GM12878 (cell line): ENCODE results near the gene FGGY. TPM values are rescaled to one million over a fixed set of nuclear protein-coding genes. Genes with fewer than 3 reads are reported as not detected.

Experiments
- CREB1 ChIP-seq: IDR thresholded peaks from 2 replicates; pipeline ENCODE4 v1.6.1; 2012; ENCODE audit warnings: low read depth, mild to moderate bottlenecking, inconsistent platforms
- E4F1 ChIP-seq: fragments of 450-650 bp; IDR thresholded peaks from 2 replicates; pipeline ENCODE4 v1.6.1; 2018; ENCODE audit warnings: borderline replicate concordance, mild to moderate bottlenecking; ENCODE audit not compliant: partially characterized antibody
- IRF3 ChIP-seq: fragments of 450-650 bp; IDR thresholded peaks from 2 replicates; pipeline ENCODE4 v1.6.1; 2014; ENCODE audit warnings: mild to moderate bottlenecking
- IRF5 ChIP-seq: fragments of 450-650 bp; IDR thresholded peaks from 2 replicates; pipeline ENCODE4 v1.6.1; 2017; ENCODE audit warnings: borderline replicate concordance
- NFXL1 ChIP-seq: fragments of 450-650 bp; IDR thresholded peaks from 2 replicates; pipeline ENCODE4 v1.6.1; 2017; ENCODE audit warnings: antibody characterized with exemption, mild to moderate bottlenecking, borderline replicate concordance
- PAX8 ChIP-seq: fragments of 450-650 bp; IDR thresholded peaks from 2 replicates; pipeline ENCODE4 v1.6.1; 2017; ENCODE audit warnings: mild to moderate bottlenecking, moderate library complexity
- polyA plus RNA-seq, 11 experiments: library from polyadenylated mRNA; depleted of rRNA in 4 of 11; unstranded in 6 of 11; stranded (reverse) in 5 of 11; fragments of >200 nt; fragmentation: Nextera tagmentation in 4 of 11; fragmentation: Illumina TruSeq in 1 of 11; extraction: Ambion mirVana in 4 of 11; extraction: Trizol in 1 of 11; gene quantifications; 1 replicate in 1 of 11; 2 replicates in 10 of 11; pipeline versions ENCODE4 v1.2.1 to v1.2.3, GENCODE V29; 2011 to 2016; ENCODE audit warnings: inconsistent platforms in 2 of 11, missing spikeins in 2 of 11, low read depth in 1 of 11
- total RNA-seq, 4 experiments: library from RNA; depleted of rRNA in 3 of 4; stranded (reverse); fragments of >200 nt in 3 of 4; fragmentation: Illumina TruSeq in 1 of 4; extraction: Trizol in 1 of 4; gene quantifications; 2 replicates each; pipeline versions ENCODE4 v1.2.1 to v1.2.3, GENCODE V29; 2013 to 2021

The FGGY gene
- total and polyA plus RNA-seq, 10 of the 15 experiments (the other 5 are each of a cell fraction or from before 2014, with no cell fraction given) = 6.2 to 11.9 (median 7.5) TPM

- TF ChIP-seq E4F1 (no peak), IRF3 (no peak), PAX8 (no peak), CREB1 (no peak), NFXL1 (no peak), IRF5 (no peak)
Observed at GRCh38 chr1:59377350-59377904, 80.5 kb downstream of the FGGY start (continued).
